GM18498 (cell line): ENCODE measurements around the gene C17orf67.

Experiments used
- ATAC-seq: cut with Tn5 transposase; IDR thresholded peaks from one replicate; pipeline ENCODE4 v1.9.1; 2021; ENCODE audit warnings: mild to moderate bottlenecking, moderate library complexity; ENCODE audit not compliant: unreplicated experiment

Gene C17orf67

GRCh38 chr17:56809820-56810179 is 23.9 kb downstream of the C17orf67 start:
- ATAC-seq = no peak

DNA sequence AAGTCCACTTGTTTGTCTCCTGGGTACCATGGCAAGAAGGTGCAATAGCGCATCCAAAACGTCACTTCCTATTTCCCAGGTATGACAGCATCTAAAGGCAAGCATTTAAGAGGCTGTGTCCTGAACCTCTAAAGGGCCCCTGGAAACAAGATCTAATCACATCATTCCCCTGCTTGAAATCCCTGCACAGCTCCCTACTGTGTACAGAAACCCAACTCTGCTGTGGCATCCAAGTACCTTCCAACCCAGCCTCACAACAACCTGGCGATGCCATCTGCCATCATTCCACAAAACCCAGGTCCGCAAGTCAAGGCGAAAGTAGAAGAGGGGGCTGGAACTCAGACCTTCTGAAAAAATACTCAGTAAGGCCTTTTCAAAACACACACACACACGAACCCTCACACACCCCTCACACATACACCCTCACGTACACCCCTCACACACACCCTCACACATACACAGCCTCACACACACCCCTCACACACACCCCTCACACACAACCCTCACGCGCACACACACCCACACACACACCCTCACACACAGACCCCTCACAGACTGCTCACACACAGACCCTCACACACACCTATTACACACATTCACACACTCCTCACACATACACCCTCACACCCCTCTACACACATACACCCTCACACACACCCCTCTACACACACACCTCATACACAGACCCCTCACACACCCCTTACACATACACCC is 24.5 kb downstream of the C17orf67 start:
- no peak for ATAC-seq

DNA sequence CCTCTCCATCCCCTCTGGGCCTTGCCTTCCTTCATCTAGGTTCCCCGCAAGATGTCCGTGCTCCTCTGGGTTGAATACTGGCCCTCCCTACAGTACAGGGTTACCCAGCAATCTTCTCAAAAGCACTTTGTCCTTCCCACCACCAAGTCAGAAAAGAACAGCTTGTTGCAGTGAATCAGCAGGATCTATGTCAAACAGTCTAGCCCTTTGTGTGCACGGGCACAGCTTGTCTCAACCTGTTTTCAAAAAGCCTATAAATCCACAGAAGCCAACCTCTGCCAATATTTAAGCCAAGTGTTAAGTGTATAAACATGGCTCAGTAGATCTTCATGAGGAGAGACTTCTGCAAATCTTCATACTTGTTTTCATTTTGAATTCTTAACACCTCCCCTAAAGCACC is 25.2 kb downstream of the C17orf67 start:
- ATAC-seq = no peak

GRCh38 chr17:56807723-56808122 is 26.0 kb downstream of the C17orf67 start:
- no peak for ATAC-seq

- ATAC-seq = no peak
Measured at GRCh38 chr17:56806949-56807348, 26.8 kb downstream of the C17orf67 start.

DNA sequence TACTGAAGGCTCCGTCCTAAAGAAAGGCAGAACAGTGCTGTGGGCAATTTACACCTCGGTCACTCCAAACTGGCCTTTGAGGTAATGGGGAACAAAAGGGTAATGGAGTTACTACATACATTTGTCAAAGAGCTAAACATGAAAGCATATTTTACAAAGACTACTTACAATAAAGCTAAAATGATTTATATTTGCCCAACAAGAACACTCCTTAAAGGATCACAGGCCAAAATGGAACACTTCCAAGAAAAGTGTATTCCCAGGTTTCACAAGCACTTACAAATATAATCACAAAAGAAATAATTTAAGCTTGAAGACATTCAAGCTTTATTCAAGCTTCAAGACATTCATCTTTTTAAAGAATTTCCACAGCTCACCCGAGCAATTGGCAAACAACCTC is 29.3 kb downstream of the C17orf67 start:
- ATAC-seq = no peak

GRCh38 chr17:56803071-56803470 is 30.6 kb downstream of the C17orf67 start:
- ATAC-seq = no peak

DNA sequence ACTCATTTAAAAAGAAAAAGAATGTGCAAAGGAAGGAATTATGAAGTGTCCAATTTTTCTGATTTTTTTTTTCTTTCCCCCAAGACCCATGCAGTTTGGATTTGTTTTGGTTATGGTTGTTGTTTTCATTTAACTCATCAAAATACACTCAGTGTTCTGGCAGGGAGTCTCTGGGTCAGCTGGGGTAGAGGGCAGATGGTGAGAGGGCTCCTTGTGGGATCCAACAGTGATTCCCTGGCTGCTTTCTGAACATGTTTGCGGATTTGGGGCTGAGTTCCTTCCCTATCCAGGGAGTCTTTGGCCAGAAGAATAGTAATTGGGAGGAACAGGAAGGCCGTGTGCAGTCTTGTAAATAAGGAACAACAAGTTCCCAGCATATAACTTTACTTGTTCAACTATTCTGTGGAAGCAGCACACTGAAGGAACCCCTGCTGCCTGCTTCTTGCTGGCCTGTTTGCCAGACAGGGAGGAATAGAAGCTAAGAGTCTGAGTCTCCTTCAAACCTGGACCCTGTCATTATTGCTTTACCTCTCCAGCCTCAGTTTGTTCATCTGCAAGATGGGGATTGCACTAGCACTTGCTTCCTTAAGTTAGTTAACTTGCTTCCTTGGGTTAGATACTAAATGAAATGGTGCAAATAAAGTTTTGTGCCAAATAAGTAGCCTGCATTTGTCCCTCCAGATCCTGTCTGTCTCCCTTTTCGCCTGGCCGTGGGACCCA is 32.1 kb downstream of the C17orf67 start:
- ATAC-seq = no peak

DNA sequence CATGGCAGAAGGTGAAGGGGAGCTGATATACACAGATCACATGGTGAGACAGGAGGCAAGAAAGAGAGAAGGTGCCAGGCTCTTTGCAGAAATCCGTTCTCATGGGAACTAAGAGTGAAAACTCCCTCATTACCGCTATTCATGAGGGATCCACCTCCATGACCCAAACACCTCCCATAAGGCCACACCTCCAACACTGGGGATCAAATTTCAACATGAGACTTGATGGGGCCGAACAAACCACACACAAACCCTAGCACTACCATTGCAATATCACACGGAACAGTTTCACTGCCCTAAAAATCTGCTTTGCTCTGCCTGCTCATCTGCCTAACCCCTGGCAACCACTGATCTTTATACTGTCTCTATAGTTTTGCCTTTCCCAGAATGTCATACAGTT is 34.8 kb downstream of the C17orf67 start:
- ATAC-seq = no peak

DNA sequence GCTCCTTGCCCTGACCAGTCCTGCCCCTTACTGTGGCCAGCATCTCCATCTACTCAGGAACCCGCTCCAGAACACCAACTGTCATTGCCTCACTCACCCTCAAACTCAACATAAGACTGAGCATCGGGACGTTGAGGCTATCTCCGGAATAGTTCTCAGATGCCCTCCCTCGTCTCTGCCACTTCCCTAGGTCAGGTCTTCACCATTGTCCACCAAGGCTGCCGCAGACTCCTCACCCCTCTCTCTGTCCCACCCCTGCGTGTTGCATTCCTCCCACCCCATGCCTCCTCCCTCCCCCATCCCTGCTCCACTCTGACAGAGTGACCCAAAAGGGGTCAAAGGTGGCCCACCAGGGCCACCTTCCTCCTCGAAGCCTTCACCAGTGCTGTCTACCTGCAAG is 37.2 kb downstream of the C17orf67 start:
- no peak for ATAC-seq

DNA sequence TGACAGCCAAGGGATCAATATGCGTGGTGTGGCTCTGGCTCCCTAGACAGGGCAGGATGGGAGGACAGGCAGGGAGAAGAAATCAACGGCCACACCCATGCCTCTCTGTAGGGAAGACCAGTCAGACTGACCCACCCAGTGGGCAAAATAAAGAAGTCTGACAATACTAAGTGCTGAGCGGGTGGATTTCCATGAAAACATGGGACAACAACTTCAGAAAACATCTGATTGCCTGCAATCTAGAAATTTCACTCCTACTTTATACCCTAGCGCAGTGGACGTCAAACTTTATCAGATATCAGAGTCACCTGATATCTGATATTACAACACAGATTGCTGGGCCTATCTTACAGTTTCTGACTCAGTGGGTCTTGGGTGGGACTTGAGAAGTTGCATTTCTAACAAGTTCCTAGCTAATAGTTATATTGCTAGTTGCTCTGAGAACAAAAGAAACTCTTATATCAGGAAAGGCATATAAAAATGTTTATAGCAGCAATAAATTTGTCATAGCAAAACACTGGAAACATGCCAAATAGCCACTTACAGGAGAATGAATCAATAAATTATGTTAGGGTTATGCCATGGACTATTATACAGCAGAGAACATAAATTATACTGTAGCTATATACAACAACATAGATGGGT is 38.4 kb downstream of the C17orf67 start:
- no peak for ATAC-seq

GRCh38 chr17:56793957-56794356 is 39.8 kb downstream of the C17orf67 start:
- ATAC-seq = no peak

DNA sequence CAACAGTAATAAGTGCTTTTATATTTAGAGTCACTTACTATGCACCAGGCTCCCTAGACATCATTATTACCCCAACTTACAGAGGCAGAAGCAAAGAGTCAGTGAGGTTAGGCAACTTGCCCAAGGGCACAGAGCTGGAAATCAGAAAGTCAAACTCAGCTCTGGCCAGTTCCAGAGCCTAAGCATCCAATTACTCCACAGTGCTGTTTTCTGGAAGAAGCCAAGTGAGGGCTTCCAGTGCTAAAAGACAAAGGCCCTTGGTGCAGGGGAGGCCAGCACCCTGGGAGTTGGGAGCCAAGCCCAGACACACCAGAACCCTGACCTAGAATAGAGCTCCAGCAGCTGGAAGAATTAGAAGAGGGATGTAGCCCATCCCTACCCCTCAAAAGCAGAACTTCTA is 40.2 kb downstream of the C17orf67 start:
- no peak for ATAC-seq

- no peak for ATAC-seq
Measured at GRCh38 chr17:56792267-56792666, 41.5 kb downstream of the C17orf67 start.

DNA sequence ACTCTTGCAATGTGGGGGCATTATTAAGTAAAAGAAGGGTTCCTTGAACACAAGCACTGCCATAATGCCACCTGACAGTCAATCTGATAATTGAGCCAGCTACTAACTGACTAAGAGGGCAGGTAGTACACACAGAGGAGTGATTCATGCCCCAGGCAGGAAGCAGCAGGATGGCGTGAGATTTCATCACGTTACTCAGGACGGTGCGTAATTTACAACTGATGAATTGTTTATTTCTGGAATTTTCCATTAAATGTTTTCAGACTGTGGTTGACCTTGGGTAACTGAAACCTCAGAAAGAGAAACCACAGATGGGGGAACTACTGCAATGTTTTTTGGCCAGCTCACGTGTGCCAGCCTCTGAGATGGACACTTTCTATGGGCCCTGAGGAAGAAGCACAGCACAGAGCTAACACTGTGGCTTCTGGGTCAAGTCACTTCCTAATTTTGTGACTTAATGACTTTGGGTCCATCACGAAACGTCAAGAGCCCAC is 46.7 kb downstream of the C17orf67 start:
- peak; percentile 87 for ATAC-seq

DNA sequence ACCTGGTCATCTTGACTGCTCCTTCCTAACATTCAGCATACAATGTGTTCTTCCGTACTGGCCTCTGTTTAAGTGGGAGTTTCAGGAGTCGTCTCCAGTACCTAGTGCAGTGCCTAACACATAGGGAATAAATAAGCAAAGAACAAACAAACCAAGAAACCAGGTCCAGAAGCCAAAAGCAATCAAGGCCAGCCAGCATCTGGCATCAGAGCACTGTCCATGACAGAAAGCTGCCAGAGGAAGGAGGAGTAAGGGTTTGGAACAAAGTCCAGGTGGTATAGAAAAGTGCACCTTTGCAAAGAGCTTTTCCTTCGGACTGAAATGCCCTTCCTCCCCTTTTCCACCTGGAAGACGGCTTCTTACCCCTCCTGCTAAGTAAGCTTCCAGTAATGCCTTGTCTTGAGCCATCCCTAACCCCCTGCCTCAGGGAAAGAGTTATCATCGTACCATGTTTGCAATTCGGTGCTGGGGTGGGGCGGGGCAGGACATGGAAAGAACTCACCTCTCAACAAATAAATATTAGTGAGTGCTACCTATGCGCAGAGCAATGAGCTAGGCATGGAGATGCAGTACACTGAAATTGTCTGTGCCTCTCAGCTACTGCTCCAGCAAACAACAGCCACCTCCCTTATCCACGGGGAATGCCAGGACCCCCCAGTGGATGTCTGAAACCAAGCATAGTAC is 47.6 kb downstream of the C17orf67 start:
- no peak for ATAC-seq

GRCh38 chr17:56785405-56785804 is 48.3 kb downstream of the C17orf67 start:
- ATAC-seq = no peak

- ATAC-seq = no peak
Measured at GRCh38 chr17:56782338-56782737, 51.4 kb downstream of the C17orf67 start.

GRCh38 chr17:56781906-56782305 is 51.8 kb downstream of the C17orf67 start:
- ATAC-seq = no peak

DNA sequence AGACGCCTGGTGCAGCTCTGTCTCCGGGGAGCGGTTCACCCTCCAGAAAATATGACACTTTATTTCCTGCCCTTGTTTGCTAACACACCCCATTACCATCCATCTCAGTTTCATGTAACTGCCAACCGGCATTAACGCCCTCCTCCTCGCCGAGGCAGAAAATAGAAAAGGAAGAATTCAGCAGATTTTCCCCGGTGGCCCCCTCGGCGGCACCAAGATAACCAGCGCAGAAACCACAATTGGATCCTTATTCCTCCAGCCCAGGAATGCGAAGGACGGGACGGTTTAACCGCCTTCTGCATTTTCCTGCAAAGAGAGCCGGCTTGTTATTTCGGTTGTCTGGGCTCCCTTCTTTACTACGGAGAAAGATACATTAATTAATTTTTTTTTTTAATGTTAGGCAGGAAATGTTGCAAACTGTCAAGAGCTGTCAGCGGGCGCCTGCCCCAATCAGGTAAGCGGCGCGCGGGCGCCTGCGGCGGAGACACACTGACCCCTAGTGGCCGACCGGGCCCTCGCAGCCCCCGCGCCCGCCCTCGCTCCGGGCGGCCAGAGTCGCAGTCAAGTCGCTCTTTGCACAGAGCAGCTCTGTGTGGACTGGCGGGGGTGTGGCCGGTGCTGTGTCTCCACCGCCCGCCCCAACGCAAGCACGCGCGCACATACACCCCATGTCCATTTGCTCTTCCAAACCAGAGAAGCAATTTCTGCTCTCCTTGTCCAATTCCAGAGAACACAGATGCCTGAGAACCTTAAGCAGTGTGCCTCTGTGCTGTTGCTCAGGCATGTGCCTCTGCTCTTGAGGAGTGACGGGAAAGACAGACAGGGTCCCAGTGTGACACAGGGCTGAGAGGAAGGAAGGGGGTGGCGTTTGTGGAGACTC is 53.6 kb downstream of the C17orf67 start:
- ATAC-seq = peak; percentile 93
